WI38 (cell line): ENCODE measurements around the gene CMYA5.

Experiments used
- H3K4me3 ChIP-seq: 2 replicates; pipeline ENCODE4 v1.5.1; 2011; ENCODE audit warnings: low read depth, mild to moderate bottlenecking, control low read depth, low read length
- TF ChIP-seq, protein P1 (sequence below): IDR thresholded peaks from 2 replicates; pipeline ENCODE4 v1.5.1; 2012; ENCODE audit warnings: low read depth, mild to moderate bottlenecking, control low read depth, low read length

CMYA5 gene

DNA sequence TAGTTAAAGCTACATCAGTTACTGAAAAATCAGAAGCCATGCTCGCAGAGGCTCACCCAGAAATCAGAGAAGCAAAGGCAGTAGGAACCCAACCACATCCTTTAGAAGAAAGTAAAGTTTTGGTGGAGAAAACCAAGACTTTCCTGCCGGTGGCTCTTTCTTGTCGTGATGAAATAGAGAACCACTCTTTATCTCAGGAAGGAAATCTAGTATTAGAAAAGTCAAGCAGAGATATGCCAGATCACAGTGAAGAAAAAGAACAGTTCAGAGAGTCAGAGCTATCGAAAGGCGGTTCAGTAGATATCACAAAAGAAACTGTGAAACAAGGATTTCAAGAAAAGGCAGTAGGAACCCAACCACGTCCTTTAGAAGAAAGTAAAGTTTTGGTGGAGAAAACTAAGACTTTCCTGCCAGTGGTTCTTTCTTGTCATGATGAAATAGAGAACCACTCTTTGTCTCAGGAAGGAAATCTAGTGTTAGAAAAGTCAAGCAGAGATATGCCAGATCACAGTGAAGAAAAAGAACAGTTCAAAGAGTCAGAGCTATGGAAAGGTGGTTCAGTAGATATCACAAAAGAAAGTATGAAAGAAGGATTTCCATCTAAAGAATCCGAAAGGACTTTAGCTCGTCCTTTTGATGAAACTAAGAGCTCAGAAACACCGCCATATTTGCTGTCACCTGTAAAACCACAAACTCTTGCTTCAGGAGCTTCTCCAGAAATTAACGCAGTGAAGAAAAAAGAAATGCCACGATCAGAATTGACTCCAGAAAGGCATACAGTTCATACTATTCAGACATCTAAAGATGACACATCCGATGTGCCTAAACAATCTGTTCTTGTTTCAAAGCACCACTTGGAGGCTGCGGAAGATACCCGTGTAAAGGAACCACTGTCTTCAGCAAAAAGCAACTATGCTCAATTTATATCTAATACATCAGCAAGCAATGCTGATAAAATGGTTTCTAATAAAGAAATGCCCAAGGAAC lies 47.2 kb downstream of the CMYA5 start:
- TF ChIP-seq, protein P1, sequence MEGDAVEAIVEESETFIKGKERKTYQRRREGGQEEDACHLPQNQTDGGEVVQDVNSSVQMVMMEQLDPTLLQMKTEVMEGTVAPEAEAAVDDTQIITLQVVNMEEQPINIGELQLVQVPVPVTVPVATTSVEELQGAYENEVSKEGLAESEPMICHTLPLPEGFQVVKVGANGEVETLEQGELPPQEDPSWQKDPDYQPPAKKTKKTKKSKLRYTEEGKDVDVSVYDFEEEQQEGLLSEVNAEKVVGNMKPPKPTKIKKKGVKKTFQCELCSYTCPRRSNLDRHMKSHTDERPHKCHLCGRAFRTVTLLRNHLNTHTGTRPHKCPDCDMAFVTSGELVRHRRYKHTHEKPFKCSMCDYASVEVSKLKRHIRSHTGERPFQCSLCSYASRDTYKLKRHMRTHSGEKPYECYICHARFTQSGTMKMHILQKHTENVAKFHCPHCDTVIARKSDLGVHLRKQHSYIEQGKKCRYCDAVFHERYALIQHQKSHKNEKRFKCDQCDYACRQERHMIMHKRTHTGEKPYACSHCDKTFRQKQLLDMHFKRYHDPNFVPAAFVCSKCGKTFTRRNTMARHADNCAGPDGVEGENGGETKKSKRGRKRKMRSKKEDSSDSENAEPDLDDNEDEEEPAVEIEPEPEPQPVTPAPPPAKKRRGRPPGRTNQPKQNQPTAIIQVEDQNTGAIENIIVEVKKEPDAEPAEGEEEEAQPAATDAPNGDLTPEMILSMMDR, result no peak
- no peak overlapping the region for H3K4me3 ChIP-seq

DNA sequence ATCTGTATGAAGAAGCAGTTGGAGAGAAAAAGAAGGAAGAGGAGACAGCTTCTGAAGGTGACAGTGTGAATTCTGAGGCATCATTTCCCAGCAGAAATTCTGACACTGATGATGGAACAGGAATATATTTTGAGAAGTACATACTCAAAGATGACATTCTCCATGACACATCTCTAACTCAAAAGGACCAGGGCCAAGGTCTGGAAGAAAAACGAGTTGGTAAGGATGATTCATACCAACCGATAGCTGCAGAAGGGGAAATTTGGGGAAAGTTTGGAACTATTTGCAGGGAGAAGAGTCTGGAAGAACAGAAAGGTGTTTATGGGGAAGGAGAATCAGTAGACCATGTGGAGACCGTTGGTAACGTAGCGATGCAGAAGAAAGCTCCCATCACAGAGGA lies 48.7 kb downstream of the CMYA5 start:
- TF ChIP-seq, protein P1, result no peak
- H3K4me3 ChIP-seq, result no peak overlapping the region

DNA sequence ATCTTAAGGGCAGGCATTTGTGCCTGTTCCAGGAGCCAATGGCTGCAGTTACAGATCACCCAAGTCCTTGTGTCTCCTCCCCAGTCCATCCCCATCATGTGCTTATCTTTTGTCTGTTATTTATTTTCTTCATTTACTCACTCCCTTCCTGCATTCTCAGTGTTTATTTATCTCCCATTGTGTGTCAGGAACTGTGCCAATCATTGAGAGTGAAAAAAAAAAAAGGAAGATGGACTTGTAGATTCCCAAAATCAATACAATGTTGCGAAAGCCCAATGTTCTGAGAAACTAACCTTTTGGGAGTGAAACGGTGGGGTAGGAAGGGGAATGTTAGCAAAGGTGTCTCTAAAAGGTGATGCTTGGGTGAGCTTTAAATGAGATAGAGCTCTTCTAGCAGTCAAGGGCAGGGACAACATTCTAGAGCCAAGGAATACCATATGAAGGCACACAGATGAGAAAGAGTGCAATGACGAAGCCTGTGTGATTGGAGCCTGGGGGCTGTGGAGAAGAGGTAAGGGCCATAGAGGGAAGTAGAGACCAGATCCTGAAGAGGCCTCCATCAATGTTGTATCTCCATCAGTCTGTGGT lies 53.0 kb downstream of the CMYA5 start:
- TF ChIP-seq, protein P1, result no peak
- no peak overlapping the region for H3K4me3 ChIP-seq

DNA sequence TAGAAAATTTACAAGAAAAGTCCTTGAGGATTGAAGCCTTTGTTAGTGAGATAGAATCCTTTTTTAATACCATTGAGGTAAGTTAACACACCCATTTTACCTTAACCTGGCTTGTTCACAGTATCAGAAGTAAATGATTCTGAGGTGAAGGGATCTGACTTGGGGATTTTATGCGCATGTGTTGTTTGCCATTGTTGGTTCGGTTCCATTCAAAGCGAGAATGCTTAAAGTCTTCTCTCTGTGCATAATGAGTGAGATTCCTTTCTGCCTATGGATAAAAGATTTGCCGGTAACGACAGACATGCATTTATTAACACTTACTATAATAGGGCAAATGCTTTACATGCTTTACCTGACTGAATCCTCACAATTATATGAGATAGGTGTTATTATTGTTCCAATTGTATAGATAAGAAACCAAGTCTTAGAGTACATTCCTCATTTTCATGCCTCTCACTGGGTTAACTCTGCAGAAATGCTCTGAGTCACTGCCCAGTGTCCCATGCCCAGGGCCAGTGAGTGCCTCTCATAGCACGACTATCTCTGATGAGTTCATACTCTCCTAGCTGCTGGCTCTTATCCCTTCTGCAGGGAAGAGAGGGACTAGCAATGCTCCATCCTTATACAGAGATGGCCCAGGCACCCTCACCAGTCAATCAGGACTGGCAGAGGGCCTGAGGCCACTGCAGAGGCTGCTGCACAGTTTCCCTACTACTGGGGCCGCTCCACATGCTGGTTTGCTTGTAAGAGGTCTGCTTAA lies 54.4 kb downstream of the CMYA5 start:
- TF ChIP-seq, protein P1, result no peak
- no peak overlapping the region for H3K4me3 ChIP-seq

DNA sequence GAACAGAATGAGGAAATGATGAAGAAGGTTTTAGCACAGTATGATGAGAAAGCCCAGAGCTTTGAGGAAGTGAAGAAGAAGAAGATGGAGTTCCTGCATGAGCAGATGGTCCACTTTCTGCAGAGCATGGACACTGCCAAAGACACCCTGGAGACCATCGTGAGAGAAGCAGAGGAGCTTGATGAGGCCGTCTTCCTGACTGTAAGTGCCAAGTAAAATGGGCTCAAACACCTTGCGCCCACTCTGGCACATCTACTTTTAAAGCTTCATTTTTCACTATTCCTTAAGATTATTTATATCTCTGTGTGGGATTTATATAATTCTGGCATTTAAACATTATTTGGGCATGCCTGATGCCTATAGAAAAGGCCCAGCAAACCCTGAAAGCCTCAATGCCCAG lies 55.6 kb downstream of the CMYA5 start:
- no peak overlapping the region for H3K4me3 ChIP-seq

DNA sequence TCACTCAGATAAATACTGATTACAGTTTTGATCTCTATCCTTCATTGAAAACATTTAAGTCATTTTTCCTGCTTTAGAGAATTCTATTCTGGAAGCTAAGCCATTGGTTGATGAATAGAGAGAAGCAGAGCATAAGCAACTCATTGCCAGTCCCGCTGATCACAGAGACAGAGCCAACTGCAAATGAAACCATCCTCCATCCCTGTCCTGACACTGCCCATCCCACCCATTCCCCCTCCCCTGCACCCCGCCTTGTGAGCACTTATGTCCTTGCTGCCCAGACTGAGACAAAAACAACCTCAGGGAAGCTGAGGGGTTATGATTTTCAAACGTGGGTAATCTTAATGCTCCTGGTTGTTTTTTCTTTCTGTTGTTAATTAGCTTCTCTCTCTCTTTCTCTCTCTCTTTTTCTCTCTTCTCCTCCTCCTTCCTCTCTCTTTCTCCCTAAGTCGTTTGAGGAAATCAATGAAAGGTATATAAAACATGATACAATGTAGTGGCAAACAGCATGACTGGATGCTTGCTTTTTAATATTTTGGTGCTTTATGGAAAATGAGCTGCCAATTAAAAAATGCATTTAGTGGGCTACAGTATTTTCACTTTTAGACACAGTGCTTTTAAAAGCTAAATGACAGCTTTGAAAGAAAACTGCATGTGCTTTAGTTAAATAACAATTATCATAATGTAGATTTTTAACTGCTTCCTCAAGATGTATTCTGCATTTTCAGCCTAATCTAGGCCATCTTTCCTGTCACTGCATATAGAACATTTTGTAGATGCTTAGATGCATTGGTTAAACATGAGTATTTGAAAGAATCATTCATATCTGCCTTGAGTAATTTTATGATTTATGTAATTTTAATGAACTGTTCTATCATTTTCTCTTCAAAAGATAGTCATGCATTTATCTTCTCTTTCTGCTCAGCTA lies 57.3 kb downstream of the CMYA5 start:
- no peak overlapping the region for H3K4me3 ChIP-seq
- TF ChIP-seq, protein P1, result no peak

More for the DNA sequence above, 55.6 kb downstream of the CMYA5 start:
- TF ChIP-seq, protein P1, result no peak
